Measurements from ENCODE around the gene BMERB1.
"Not testable (repeated sequence)": the region's sequence is repeated elsewhere in the genome, so short reads cannot be mapped to it uniquely, and the experiment has no call there.

The BMERB1 gene

DNA sequence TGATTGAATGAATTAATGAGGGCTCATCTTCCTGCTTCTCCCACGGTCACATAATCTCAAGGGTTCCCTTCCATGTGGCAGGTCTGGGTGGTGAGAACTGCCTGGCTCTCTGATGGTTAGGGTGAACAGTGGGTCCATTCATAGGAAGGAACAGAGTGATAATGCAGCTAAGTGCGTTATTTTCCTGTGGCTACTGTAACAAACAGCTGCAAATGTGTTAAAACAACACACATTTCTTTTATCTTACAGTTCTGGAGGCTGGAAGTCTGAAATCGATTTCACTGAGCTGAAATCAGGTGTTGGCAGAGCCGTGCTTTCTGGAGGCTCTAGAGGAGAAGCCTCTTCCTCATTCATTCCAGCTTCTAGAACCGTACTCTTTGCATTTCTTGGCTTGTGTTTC, 95.3 kb downstream of the BMERB1 start:
- no peaks in the 10 kb centered on the region for H3K36me3 Mint-ChIP-seq (ENCODE audit: insufficient read depth)
- no peak overlapping the region for H3K4me3 Mint-ChIP-seq
- no peaks in the 10 kb centered on the region for H3K9me3 Mint-ChIP-seq
- ATAC-seq (replicated peaks; ENCODE audit: extremely low read depth, poor library complexity, severe bottlenecking), result no peak
- H3K4me1 Mint-ChIP-seq, result no peaks in the 10 kb centered on the region
- no peak overlapping the region for H3K27ac Mint-ChIP-seq (ENCODE audit: low read depth)
- DNase-seq (ENCODE audit: low spot score in 2 of 2), result no peak
- H3K27me3 Mint-ChIP-seq, result no peaks in the 10 kb centered on the region

DNA sequence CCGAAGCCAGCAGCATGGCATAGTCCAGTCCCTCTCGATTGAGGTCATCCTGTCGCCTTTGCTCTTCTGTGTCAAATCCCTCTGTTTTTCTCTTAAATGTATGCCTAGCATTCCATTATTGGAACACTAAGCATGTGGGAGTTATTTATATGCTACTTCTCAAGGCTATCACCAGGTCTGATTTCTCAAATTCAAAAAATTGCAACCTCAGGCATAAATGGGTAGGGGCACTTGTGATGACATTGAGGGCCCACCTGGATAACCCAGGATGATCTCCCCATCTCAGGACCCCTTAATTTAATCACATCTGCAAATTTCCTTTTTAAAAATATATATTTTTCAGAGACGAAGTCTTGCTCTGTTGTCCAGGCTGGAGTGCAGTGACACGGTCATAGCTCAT, 95.7 kb downstream of the BMERB1 start:
- Mint-ChIP-seq H3K27me3 (no peaks in the 10 kb centered on the region), H3K4me1 (no peaks in the 10 kb centered on the region), H3K27ac (ENCODE audit: low read depth) (no peak overlapping the region), H3K36me3 (ENCODE audit: insufficient read depth) (no peaks in the 10 kb centered on the region), H3K9me3 (no peaks in the 10 kb centered on the region), H3K4me3 (no peak overlapping the region)
- DNase-seq (ENCODE audit: low spot score in 2 of 2) (no peak), ATAC-seq (replicated peaks; ENCODE audit: extremely low read depth, poor library complexity, severe bottlenecking) (no peak)

- Mint-ChIP-seq H3K27ac (ENCODE audit: low read depth) (no peak overlapping the region), H3K9me3 (no peaks in the 10 kb centered on the region), H3K4me3 (no peak overlapping the region), H3K27me3 (no peaks in the 10 kb centered on the region), H3K36me3 (ENCODE audit: insufficient read depth) (no peaks in the 10 kb centered on the region), H3K4me1 (no peaks in the 10 kb centered on the region)
- no peak for DNase-seq (ENCODE audit: low spot score in 2 of 2)
- no peak for ATAC-seq (replicated peaks; ENCODE audit: extremely low read depth, poor library complexity, severe bottlenecking)
These were observed 98.4 kb downstream of the BMERB1 start for GRCh38 chr16:15532825-15533224.

DNA sequence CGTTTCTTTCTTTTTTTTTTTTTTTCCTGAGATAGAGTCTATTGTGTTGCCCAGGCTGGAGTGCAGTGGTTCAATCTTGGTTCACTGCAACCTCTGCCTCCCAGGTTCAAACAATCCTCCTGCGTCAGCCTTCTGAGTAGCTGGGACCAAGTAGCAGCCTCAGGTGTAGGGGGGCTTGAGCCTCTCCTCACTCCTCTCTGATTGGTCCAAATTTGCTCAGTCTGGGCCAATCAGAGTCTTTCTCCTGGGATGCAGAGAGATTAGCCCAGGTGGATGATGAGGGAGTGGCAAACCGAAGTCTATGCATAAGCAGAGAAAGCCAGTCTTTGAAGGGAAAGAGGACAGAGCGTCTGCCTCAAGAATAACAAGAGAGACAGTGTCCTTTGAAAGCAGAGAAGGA, 99.0 kb downstream of the BMERB1 start:
- Mint-ChIP-seq H3K27ac (ENCODE audit: low read depth) (no peak overlapping the region), H3K27me3 (no peaks in the 10 kb centered on the region), H3K36me3 (ENCODE audit: insufficient read depth) (no peaks in the 10 kb centered on the region), H3K9me3 (no peaks in the 10 kb centered on the region), H3K4me1 (no peaks in the 10 kb centered on the region), H3K4me3 (no peak overlapping the region)
- ATAC-seq (replicated peaks; ENCODE audit: extremely low read depth, poor library complexity, severe bottlenecking) (no peak), DNase-seq (ENCODE audit: low spot score in 2 of 2) (no peak)

DNA sequence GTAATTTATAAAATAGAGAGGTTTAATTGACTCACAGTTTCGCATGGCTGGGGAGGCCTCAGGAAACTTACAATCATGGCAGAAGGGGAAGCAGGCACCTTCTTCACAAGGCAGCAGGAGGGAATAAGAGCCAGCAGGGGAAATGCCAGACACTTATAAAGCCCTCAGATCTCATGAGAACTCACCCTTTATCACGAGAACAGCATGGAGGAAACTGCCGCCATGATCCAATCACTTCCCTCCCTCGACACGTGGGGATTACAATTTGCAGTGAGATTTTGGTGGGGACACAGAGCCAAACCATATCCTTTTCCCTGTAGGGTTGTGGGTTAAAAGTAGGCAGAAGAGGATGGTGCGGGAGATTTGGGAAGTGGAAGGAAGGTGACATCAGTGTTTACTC, 101.4 kb downstream of the BMERB1 start:
- no peaks in the 10 kb centered on the region for H3K4me1 Mint-ChIP-seq
- peak overlapping the region; percentile 62 for H3K27ac Mint-ChIP-seq (ENCODE audit: low read depth)
- H3K36me3 Mint-ChIP-seq (ENCODE audit: insufficient read depth), result no peaks in the 10 kb centered on the region
- no peak overlapping the region for H3K4me3 Mint-ChIP-seq
- no peak for ATAC-seq (replicated peaks; ENCODE audit: extremely low read depth, poor library complexity, severe bottlenecking)
- no peaks in the 10 kb centered on the region for H3K9me3 Mint-ChIP-seq
- H3K27me3 Mint-ChIP-seq, result no peaks in the 10 kb centered on the region
- DNase-seq (ENCODE audit: low spot score in 2 of 2), result no peak

GRCh38 chr16:15536843-15537242, 102.5 kb downstream of the BMERB1 start:
- H3K9me3 Mint-ChIP-seq, result no peaks in the 10 kb centered on the region
- DNase-seq (ENCODE audit: low spot score in 2 of 2) (no peak), ATAC-seq (replicated peaks; ENCODE audit: extremely low read depth, poor library complexity, severe bottlenecking) (no peak)
- no peaks in the 10 kb centered on the region for H3K36me3 Mint-ChIP-seq (ENCODE audit: insufficient read depth)
- H3K4me1 Mint-ChIP-seq, result no peaks in the 10 kb centered on the region
- no peak overlapping the region for H3K4me3 Mint-ChIP-seq
- no peak overlapping the region for H3K27ac Mint-ChIP-seq (ENCODE audit: low read depth)
- H3K27me3 Mint-ChIP-seq, result no peaks in the 10 kb centered on the region

- ATAC-seq (replicated peaks; ENCODE audit: extremely low read depth, poor library complexity, severe bottlenecking) (no peak), DNase-seq (ENCODE audit: low spot score in 2 of 2) (no peak)
- no peak overlapping the region for H3K4me3 Mint-ChIP-seq
- peaks cover 7% of the 10 kb centered on the region for H3K4me1 Mint-ChIP-seq
- H3K9me3 Mint-ChIP-seq, result no peaks in the 10 kb centered on the region
- no peaks in the 10 kb centered on the region for H3K36me3 Mint-ChIP-seq (ENCODE audit: insufficient read depth)
- no peaks in the 10 kb centered on the region for H3K27me3 Mint-ChIP-seq
- no peak overlapping the region for H3K27ac Mint-ChIP-seq (ENCODE audit: low read depth)
These were observed 104.1 kb downstream of the BMERB1 start for GRCh38 chr16:15538507-15538906.

DNA sequence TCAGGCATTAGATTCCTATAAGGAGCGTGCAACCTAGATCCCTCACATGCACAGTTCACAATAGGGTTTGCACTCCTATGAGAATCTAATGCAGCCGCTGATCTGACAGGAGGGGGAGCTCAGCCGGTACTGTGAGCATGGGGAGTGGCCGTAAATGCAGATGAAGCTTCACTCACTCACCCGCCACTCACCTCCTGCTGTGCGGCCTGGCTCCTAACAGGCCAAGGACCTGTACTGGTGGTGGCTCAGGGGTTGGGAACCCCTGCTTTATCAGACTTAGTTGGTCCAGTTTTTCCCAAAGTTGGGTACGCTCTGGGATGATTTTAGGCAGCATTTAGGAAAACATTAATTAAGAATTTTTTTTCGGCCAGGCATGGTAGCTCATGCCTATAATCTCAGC, 104.8 kb downstream of the BMERB1 start:
- Mint-ChIP-seq H3K27me3 (no peaks in the 10 kb centered on the region), H3K4me3 (no peak overlapping the region), H3K36me3 (ENCODE audit: insufficient read depth) (no peaks in the 10 kb centered on the region), H3K9me3 (no peaks in the 10 kb centered on the region), H3K27ac (ENCODE audit: low read depth) (no peak overlapping the region), H3K4me1 (peaks cover 7% of the 10 kb centered on the region)
- no peak for ATAC-seq (replicated peaks; ENCODE audit: extremely low read depth, poor library complexity, severe bottlenecking)
- no peak for DNase-seq (ENCODE audit: low spot score in 2 of 2)

DNA sequence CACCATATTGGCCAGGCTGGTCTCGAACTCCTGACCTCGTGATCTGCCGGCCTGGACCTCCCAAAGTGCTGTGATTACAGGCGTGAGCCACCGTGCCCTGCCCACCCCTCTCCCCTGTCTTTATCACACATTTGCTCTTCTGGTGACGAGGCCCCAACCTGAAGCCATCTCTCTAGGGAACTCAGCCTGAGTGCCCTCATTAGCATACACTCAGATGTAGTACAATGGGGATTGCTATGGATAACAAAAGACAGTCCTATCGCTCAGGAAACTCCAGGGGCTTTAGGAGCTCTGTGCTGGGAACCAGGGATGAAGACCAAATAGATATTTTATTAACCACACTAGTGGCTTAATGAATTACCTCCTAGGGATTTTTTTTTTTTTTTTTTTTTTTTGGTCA, 107.9 kb downstream of the BMERB1 start:
- Mint-ChIP-seq H3K27me3 (no peaks in the 10 kb centered on the region), H3K4me1 (peaks cover 7% of the 10 kb centered on the region), H3K27ac (ENCODE audit: low read depth) (no peak overlapping the region), H3K9me3 (no peaks in the 10 kb centered on the region), H3K36me3 (ENCODE audit: insufficient read depth) (no peaks in the 10 kb centered on the region), H3K4me3 (no peak overlapping the region)
- DNase-seq (ENCODE audit: low spot score in 2 of 2) (no peak), ATAC-seq (replicated peaks; ENCODE audit: extremely low read depth, poor library complexity, severe bottlenecking) (no peak)

DNA sequence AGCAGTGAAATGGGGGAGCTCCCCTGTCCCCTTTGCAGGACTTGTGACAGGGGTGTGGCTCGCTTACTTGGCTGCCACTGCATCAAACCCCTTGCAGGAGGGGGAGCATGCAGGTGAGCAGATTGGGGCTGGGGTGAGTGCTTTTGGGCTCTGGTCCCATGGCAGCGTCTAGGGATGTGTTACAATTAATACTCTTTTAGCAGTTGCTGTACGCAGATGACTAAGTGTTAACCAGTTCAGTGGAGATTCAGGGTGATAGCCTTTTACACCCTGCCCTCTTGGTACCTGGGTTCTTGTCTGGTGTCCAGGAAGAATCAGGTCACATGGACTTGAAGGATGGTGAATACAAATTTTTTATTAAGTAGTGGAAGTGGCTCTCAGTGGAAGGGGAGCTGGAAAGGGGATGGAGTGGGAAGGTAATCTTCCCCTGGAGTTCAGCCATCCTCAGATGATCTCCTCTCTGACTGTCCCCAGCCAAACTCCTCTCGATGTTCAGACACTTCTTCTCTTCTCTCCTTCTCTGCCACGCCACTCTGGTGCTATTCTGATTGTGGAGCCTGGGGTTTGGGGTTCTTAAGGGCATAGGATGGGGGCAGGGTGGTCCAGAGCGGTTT, 108.5 kb downstream of the BMERB1 start:
- Mint-ChIP-seq H3K4me3 (no peak overlapping the region), H3K36me3 (ENCODE audit: insufficient read depth) (no peaks in the 10 kb centered on the region), H3K27me3 (no peaks in the 10 kb centered on the region), H3K9me3 (no peaks in the 10 kb centered on the region), H3K4me1 (peaks cover 7% of the 10 kb centered on the region), H3K27ac (ENCODE audit: low read depth) (no peak overlapping the region)
- DNase-seq (ENCODE audit: low spot score in 2 of 2) (no peak), ATAC-seq (replicated peaks; ENCODE audit: extremely low read depth, poor library complexity, severe bottlenecking) (no peak)

GRCh38 chr16:15544405-15544804, 110.0 kb downstream of the BMERB1 start:
- Mint-ChIP-seq H3K9me3 (no peaks in the 10 kb centered on the region), H3K4me3 (no peak overlapping the region), H3K27ac (ENCODE audit: low read depth) (no peak overlapping the region), H3K27me3 (no peaks in the 10 kb centered on the region), H3K36me3 (ENCODE audit: insufficient read depth) (no peaks in the 10 kb centered on the region), H3K4me1 (peaks cover 7% of the 10 kb centered on the region)
- no peak for ATAC-seq (replicated peaks; ENCODE audit: extremely low read depth, poor library complexity, severe bottlenecking)
- no peak for DNase-seq (ENCODE audit: low spot score in 2 of 2)

DNA sequence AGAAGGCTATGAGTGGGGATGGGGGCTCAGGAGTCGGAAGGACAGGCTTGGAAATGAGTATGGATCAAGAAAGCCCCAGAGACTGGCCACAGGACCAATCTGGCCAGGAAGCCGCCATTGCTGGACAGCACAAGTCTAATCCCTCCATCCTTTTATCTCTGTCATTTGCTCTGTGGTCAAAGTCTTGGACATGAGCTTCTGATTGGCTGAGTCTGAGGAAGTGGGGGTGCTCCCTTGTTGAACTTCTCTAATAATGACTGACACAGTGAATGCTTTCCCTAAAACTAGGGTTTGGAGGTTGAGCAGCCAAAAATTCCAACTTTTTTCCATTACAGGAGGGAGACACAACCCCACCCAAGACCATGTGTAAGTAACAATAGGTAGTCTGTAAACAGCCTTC, 111.2 kb downstream of the BMERB1 start:
- Mint-ChIP-seq H3K4me3 (no peak overlapping the region), H3K36me3 (ENCODE audit: insufficient read depth) (no peaks in the 10 kb centered on the region), H3K4me1 (peaks cover 7% of the 10 kb centered on the region), H3K27me3 (no peaks in the 10 kb centered on the region), H3K27ac (ENCODE audit: low read depth) (no peak overlapping the region), H3K9me3 (no peaks in the 10 kb centered on the region)
- ATAC-seq (replicated peaks; ENCODE audit: extremely low read depth, poor library complexity, severe bottlenecking) (no peak), DNase-seq (ENCODE audit: low spot score in 2 of 2) (no peak)

DNA sequence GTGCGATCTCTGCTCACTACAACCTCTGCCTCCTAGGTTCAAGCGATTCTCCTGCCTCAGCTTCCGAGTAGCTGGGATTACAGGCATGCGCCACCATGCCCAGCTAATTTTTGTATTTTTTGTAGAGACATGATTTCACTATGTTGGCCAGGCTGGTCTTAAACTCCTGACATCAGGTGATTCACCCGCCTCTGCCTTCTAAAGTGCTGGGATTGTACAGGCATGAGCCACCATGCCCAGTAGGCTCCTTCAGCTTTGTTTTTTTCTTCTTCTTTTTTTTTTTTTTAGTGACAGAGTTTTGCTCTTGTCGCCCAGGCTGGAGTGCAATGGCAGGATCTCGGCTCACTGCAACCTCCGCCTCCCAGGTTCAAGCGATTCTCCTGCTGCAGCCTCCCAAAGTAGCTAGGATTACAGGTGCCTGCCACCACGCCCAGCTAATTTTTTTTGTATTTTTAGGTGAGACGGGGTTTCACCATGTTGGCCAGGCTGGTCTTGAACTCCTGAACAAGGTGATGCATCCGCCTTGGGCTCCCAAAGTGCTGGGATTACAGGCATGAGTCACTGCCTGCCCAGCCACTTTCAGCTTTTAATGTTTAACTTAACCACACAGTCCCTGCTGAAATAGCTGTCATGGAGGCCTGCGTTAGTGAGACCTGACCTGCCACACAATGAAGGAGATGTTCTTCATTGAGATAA, 112.8 kb downstream of the BMERB1 start:
- not testable (repeated sequence) for H3K4me1 Mint-ChIP-seq; H3K27me3 Mint-ChIP-seq; DNase-seq (ENCODE audit: low spot score in 2 of 2); H3K9me3 Mint-ChIP-seq; H3K27ac Mint-ChIP-seq (ENCODE audit: low read depth); H3K4me3 Mint-ChIP-seq; H3K36me3 Mint-ChIP-seq (ENCODE audit: insufficient read depth); ATAC-seq (replicated peaks; ENCODE audit: extremely low read depth, poor library complexity, severe bottlenecking)
